Esophagus muscularis mucosa (tissue), 4 donors: Measurements from ENCODE around the gene BPIFB6. TPM values are rescaled to one million over a fixed set of nuclear protein-coding genes. Genes with fewer than 3 reads are reported as not detected.

Experiments
- DNase-seq: peaks from one replicate; pipeline ENCODE4 v3.0.0-alpha.2; 2017; ENCODE audit errors: extremely low spot score
- H3K27ac ChIP-seq, 4 donors: fragments of 200-600 bp; sonication (generic); replicated peaks in 1 of 4; 1 replicate in 3 of 4; 2 replicates in 1 of 4; pipeline ENCODE4 v1.5.1; 2016 to 2019; ENCODE audit warnings: mild to moderate bottlenecking in 1 of 4
- H3K27me3 ChIP-seq, 4 donors: fragments of 200-600 bp; sonication (generic); one replicate each; pipeline versions ENCODE4 v1.5.1 to v1.6.0; 2016 to 2019
- H3K36me3 ChIP-seq, 4 donors: fragments of 200-600 bp; sonication (generic); one replicate each; pipeline ENCODE4 v1.5.1; 2016 to 2019
- H3K4me1 ChIP-seq, 4 donors: fragments of 200-600 bp; sonication (generic); one replicate each; pipeline ENCODE4 v1.5.1; 2016 to 2019
- H3K4me3 ChIP-seq, 4 donors: fragments of 200-600 bp; sonication (generic); 1 replicate in 2 of 4; 2 replicates in 2 of 4; pipeline ENCODE4 v1.5.1; 2016 to 2019; ENCODE audit warnings: mild to moderate bottlenecking in 4 of 4, moderate library complexity in 1 of 4
- H3K9me3 ChIP-seq, 4 donors: fragments of 200-600 bp; sonication (generic); 1 replicate in 3 of 4; 2 replicates in 1 of 4; pipeline ENCODE4 v1.5.1; 2016 to 2019
- CTCF ChIP-seq, 3 experiments: fragments of 200-600 bp in 2 of 3; fragments of 450-650 bp in 1 of 3; sonication (generic) in 2 of 3; IDR thresholded peaks; one replicate each; pipeline ENCODE4 v1.5.1; 2017 to 2019; ENCODE audit warnings: antibody characterized with exemption in 3 of 3, mild to moderate bottlenecking in 2 of 3, moderate library complexity in 1 of 3
- EP300 ChIP-seq: sonication (generic); formaldehyde crosslinking; IDR thresholded peaks from one replicate; pipeline ENCODE4 v1.6.1; 2017; ENCODE audit warnings: antibody characterized with exemption
- POLR2A ChIP-seq: fragments of 450-650 bp; IDR thresholded peaks from one replicate; pipeline ENCODE4 v1.6.1; 2017; ENCODE audit warnings: antibody characterized with exemption, moderate library complexity, mild to moderate bottlenecking, low read depth
- POLR2AphosphoS5 ChIP-seq, 2 donors: sonication (generic); formaldehyde crosslinking; IDR thresholded peaks; one replicate each; pipeline ENCODE4 v1.6.1; 2017; ENCODE audit warnings: antibody characterized with exemption in 2 of 2
- WGBS: methylation state at CpG from one replicate; pipeline ENCODE4 v1.1.5; 2018; 5-methylcytosine and 5-hydroxymethylcytosine counted together
- intact Hi-C: fragments of 100-400 bp; cut with DNase I; formaldehyde crosslinking; loops from one replicate; pipeline ENCODE4 v1.15.1; 2023
- total RNA-seq, 4 donors: library from RNA; depleted of rRNA; stranded (reverse); fragments of >200 nt; gene quantifications; one replicate each; pipeline versions ENCODE4 v1.1.0 to v1.2.1, GENCODE V29; 2016

Gene BPIFB6
- not detected for total RNA-seq

GRCh38 chr20:33031531-33031930, at the start of gene BPIFB6:
BPIFB6 (plus strand) TSS chr20:33031648; CDS start chr20:33031648, 0 bp downstream.
- Histone ChIP-seq H3K27me3 (peaks cover 0 to 20% (median 0%) of the 10 kb centered on the region in 4 donors), H3K27ac (no peak within 1 kb of the TSS), H3K9me3 (peaks cover 0 to 15% (median 0%) of the 10 kb centered on the region in 4 donors), H3K4me1 (no peaks in the 10 kb centered on the region), H3K36me3 (no peaks in the 10 kb centered on the region), H3K4me3 (no peak within 1 kb of the TSS)
- TF ChIP-seq EP300 = no peak
- WGBS = 86% methylated on average over 8 of the region's 10 CpGs
- DNase-seq = no peak
- intact Hi-C loops = no loop called here

- Histone ChIP-seq H3K4me3 (no peak overlapping the region), H3K36me3 (no peaks in the 10 kb centered on the region), H3K27me3 (peaks cover 0 to 15% (median 0%) of the 10 kb centered on the region in 4 donors), H3K27ac (no peak overlapping the region), H3K4me1 (peaks cover 0 to 11% (median 7%) of the 10 kb centered on the region in 4 donors), H3K9me3 (no peaks in the 10 kb centered on the region)
- intact Hi-C loops = no loop called here
- WGBS = 64% methylated on average over 10 of the region's 10 CpGs
- no peak for DNase-seq
- no peak for TF ChIP-seq EP300
- TF ChIP-seq CTCF (IDR thresholded peaks at IDR 0.05) = no peak
- no peak for TF ChIP-seq POLR2AphosphoS5 (IDR thresholded peaks at IDR 0.05)
- no peak for TF ChIP-seq POLR2A
These were observed 48.6 kb upstream of the BPIFB6 start for GRCh38 chr20:32982617-32983458.

GRCh38 chr20:32983459-32984112, 47.9 kb upstream of the BPIFB6 start:
- DNase-seq = no peak

GRCh38 chr20:32984196-32984595, 47.3 kb upstream of the BPIFB6 start:
- WGBS = 78% methylated on average over 7 of the region's 7 CpGs

More at GRCh38 chr20:32983459-32984112, 47.9 kb upstream of the BPIFB6 start:
- Histone ChIP-seq H3K4me3 (no peak overlapping the region), H3K27ac (no peak overlapping the region), H3K36me3 (no peaks in the 10 kb centered on the region), H3K9me3 (no peaks in the 10 kb centered on the region), H3K4me1 (peaks cover 0 to 11% (median 7%) of the 10 kb centered on the region in 4 donors), H3K27me3 (peaks cover 0 to 15% (median 0%) of the 10 kb centered on the region in 4 donors)
- intact Hi-C loops = no loop called here
- 79% methylated on average over 12 of the region's 12 CpGs for WGBS
- TF ChIP-seq POLR2AphosphoS5 (IDR thresholded peaks at IDR 0.05) = no peak
- no peak for TF ChIP-seq EP300
- no peak for TF ChIP-seq POLR2A
- no peak for TF ChIP-seq CTCF (IDR thresholded peaks at IDR 0.05)

GRCh38 chr20:32984631-32985354, 46.7 kb upstream of the BPIFB6 start:
- no peak overlapping the region for H3K4me3 ChIP-seq
- H3K27ac ChIP-seq = no peak overlapping the region
- no peaks in the 10 kb centered on the region for H3K36me3 ChIP-seq
- peaks cover 0 to 22% (median 0%) of the 10 kb centered on the region in 4 donors for H3K27me3 ChIP-seq
- DNase-seq = no peak
- WGBS = 90% methylated on average over 8 of the region's 9 CpGs
- H3K9me3 ChIP-seq = no peaks in the 10 kb centered on the region
- H3K4me1 ChIP-seq = peaks cover 0 to 11% (median 7%) of the 10 kb centered on the region in 4 donors
- intact Hi-C loops = no loop called here
- no peak for TF ChIP-seq EP300
- no peak for TF ChIP-seq POLR2A
- TF ChIP-seq CTCF (IDR thresholded peaks at IDR 0.05) = no peak
- no peak for TF ChIP-seq POLR2AphosphoS5 (IDR thresholded peaks at IDR 0.05)

More at GRCh38 chr20:32984196-32984595, 47.3 kb upstream of the BPIFB6 start:
- TF ChIP-seq POLR2AphosphoS5 (IDR thresholded peaks at IDR 0.05) (no peak), POLR2A (no peak), EP300 (no peak)
- Histone ChIP-seq H3K9me3 (no peaks in the 10 kb centered on the region), H3K27ac (no peak overlapping the region), H3K4me1 (peaks cover 0 to 11% (median 7%) of the 10 kb centered on the region in 4 donors), H3K27me3 (peaks cover 0 to 16% (median 0%) of the 10 kb centered on the region in 4 donors), H3K4me3 (no peak overlapping the region), H3K36me3 (no peaks in the 10 kb centered on the region)
- no peak for DNase-seq
- intact Hi-C loops = no loop called here
